ENCODE data around the gene LILRB2.

The LILRB2 gene

DNA sequence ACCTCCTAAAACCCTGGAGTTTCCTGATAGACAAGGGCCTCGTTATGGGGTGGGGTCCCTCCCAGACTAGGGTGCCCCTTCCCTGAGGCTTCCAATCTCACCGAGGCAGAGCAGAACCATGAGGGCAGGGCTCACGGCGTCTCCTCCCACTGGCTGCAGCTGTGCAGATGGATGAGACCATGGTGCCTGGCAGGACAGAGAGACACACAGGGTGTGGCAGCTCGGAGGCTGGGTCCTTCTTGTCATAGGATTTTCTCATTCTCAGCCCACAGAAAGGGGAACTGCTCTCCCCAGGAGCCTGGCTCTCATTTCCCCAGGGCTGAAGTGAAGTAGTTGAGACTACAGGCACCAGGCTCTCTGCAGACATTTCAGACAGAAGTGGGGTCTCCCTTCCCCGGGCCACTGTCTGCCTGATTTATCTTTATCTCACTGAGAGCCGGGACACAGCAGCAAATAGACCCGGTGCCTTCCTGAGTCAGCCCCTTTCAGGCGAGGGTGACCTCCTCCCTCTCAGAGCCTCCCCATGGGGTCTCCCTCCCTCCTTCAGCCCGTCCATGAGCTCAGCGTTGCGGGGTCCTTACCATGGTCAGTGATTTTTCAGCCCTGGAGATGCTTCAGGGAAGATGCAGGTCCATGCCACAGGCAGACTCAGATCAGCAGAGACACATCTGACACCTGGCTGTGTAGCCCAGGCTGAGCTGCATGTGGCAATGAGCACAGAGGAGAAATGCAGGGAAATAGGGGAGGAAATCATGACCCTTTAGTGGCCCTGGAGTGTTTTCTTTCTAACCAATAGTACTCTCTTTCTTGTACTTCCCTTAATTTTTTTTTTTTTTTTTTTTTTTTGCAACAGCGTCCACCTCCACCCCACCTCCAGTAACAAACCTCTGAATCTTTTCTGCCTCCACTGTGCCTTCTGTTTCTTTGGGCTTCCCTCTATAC lies 31.8 kb upstream of the LILRB2 start, which contains the start of gene LILRA5:
LILRA5 (minus strand) TSS at position 731 of the 942 bp plus-strand sequence; CDS start at position 584, 147 bp downstream.
- H2AFZ ChIP-seq (ENCODE audit: low read depth): no peak within 1 kb of the TSS
- TF ChIP-seq, protein P1, sequence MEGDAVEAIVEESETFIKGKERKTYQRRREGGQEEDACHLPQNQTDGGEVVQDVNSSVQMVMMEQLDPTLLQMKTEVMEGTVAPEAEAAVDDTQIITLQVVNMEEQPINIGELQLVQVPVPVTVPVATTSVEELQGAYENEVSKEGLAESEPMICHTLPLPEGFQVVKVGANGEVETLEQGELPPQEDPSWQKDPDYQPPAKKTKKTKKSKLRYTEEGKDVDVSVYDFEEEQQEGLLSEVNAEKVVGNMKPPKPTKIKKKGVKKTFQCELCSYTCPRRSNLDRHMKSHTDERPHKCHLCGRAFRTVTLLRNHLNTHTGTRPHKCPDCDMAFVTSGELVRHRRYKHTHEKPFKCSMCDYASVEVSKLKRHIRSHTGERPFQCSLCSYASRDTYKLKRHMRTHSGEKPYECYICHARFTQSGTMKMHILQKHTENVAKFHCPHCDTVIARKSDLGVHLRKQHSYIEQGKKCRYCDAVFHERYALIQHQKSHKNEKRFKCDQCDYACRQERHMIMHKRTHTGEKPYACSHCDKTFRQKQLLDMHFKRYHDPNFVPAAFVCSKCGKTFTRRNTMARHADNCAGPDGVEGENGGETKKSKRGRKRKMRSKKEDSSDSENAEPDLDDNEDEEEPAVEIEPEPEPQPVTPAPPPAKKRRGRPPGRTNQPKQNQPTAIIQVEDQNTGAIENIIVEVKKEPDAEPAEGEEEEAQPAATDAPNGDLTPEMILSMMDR (conservative IDR thresholded peaks at IDR 0.05; ENCODE audit: low read depth, low read length): no peak
- no peak within 1 kb of the TSS for H3K4me2 ChIP-seq
- no peaks in the 10 kb centered on the region for H3K79me2 ChIP-seq (ENCODE audit: insufficient read depth, low read depth)
- H4K20me1 ChIP-seq (ENCODE audit: insufficient read depth): no peaks in the 10 kb centered on the region
- H3K9ac ChIP-seq: no peak within 1 kb of the TSS
- H3K4me1 ChIP-seq (ENCODE audit: low read depth, poor library complexity, severe bottlenecking): no peaks in the 10 kb centered on the region
- H3K4me3 ChIP-seq (IDR thresholded peaks at IDR 0.05; ENCODE audit: insufficient read depth, low read depth, low read length): no peak within 1 kb of the TSS
- peaks cover 64% of the 10 kb centered on the region for H3K27me3 ChIP-seq (ENCODE audit: insufficient read depth, low read depth)
- no peaks in the 10 kb centered on the region for H3K36me3 ChIP-seq (ENCODE audit: insufficient read depth)
- H3K27ac ChIP-seq: no peak within 1 kb of the TSS

DNA sequence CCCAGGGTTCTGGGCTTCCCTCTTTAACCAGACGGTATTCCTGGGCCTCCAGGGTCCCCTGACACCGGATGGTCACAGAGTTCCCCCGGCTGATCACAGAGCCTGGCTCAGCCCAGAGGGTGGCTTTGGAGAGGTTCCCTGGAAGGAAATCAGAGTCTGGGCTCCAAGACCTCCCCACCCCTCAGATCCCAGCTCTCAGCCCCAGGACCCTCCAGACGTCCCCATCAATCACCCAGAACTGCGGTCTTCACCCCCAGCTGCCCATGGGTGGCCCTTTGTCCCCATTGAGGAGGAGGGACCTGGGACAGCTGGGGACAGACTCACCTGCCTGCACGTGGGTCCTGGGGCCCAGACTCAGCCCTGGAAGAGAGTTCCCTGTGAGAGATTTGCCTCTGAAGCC lies 31.1 kb upstream of the LILRB2 start:
- Histone ChIP-seq H2AFZ (ENCODE audit: low read depth) (no peak overlapping the region), H3K36me3 (ENCODE audit: insufficient read depth) (no peaks in the 10 kb centered on the region), H3K4me1 (ENCODE audit: low read depth, poor library complexity, severe bottlenecking) (no peaks in the 10 kb centered on the region), H3K4me2 (no peak overlapping the region), H3K4me3 (IDR thresholded peaks at IDR 0.05; ENCODE audit: insufficient read depth, low read depth, low read length) (no peak overlapping the region), H3K9ac (no peak overlapping the region), H4K20me1 (ENCODE audit: insufficient read depth) (no peaks in the 10 kb centered on the region), H3K27me3 (ENCODE audit: insufficient read depth, low read depth) (peaks cover 62% of the 10 kb centered on the region), H3K79me2 (ENCODE audit: insufficient read depth, low read depth) (no peaks in the 10 kb centered on the region), H3K27ac (no peak overlapping the region)
- TF ChIP-seq, protein P1 (conservative IDR thresholded peaks at IDR 0.05; ENCODE audit: low read depth, low read length): no peak

DNA sequence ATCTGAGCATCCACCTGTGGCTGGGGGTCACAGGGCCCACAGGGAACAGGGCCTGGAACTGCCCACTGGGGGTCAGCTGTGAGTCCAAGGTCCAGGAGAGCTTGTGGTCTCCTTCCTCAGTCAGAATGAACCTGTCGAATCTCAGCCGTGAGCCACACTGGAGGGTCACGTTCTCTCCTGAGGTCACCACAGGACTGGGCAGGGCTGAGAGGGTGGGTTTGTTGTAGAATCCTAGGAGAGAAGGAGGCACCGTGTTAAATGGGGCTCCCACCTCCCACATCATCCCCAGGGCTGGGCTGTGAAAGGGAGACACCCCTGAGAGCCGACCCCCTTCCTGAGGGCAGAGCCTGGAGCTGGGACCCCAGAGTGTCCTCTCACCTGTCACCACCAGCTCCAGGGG lies 30.6 kb upstream of the LILRB2 start:
- H2AFZ ChIP-seq (ENCODE audit: low read depth): no peak overlapping the region
- H3K27ac ChIP-seq: no peak overlapping the region
- TF ChIP-seq, protein P1 (conservative IDR thresholded peaks at IDR 0.05; ENCODE audit: low read depth, low read length): no peak
- H3K36me3 ChIP-seq (ENCODE audit: insufficient read depth): no peaks in the 10 kb centered on the region
- H3K4me2 ChIP-seq: no peak overlapping the region
- no peak overlapping the region for H3K9ac ChIP-seq
- H3K79me2 ChIP-seq (ENCODE audit: insufficient read depth, low read depth): no peaks in the 10 kb centered on the region
- H3K4me3 ChIP-seq (IDR thresholded peaks at IDR 0.05; ENCODE audit: insufficient read depth, low read depth, low read length): no peak overlapping the region
- no peaks in the 10 kb centered on the region for H4K20me1 ChIP-seq (ENCODE audit: insufficient read depth)
- peaks cover 59% of the 10 kb centered on the region for H3K27me3 ChIP-seq (ENCODE audit: insufficient read depth, low read depth)
- no peaks in the 10 kb centered on the region for H3K4me1 ChIP-seq (ENCODE audit: low read depth, poor library complexity, severe bottlenecking)

DNA sequence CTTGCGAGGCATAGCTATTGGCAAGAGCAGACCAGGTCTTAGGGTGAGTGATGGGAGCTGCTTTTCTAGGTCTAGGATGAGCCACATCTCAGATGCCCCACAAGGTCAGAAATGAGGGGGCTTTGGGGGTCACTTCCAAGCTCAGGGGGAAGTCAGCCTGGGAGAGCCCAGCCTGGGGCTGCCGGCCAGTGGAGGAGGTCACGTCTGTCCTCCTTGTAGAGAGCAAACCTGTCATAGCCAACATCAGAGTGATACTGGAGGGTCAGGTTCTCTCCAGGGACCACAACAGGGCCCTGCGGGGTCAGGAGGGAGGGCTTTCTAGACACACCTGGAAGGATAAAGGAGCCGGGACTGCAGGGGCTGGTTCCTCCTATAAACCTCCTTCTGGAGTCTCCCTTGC lies 29.6 kb upstream of the LILRB2 start:
- Histone ChIP-seq H4K20me1 (ENCODE audit: insufficient read depth) (no peaks in the 10 kb centered on the region), H3K27ac (no peak overlapping the region), H3K27me3 (ENCODE audit: insufficient read depth, low read depth) (peaks cover 51% of the 10 kb centered on the region), H3K4me3 (IDR thresholded peaks at IDR 0.05; ENCODE audit: insufficient read depth, low read depth, low read length) (no peak overlapping the region), H3K4me1 (ENCODE audit: low read depth, poor library complexity, severe bottlenecking) (no peaks in the 10 kb centered on the region), H3K79me2 (ENCODE audit: insufficient read depth, low read depth) (no peaks in the 10 kb centered on the region), H3K9ac (no peak overlapping the region), H3K4me2 (no peak overlapping the region), H3K36me3 (ENCODE audit: insufficient read depth) (no peaks in the 10 kb centered on the region), H2AFZ (ENCODE audit: low read depth) (no peak overlapping the region)
- TF ChIP-seq, protein P1 (conservative IDR thresholded peaks at IDR 0.05; ENCODE audit: low read depth, low read length): no peak
